Measurements from ENCODE around the gene SIK3.

DNA sequence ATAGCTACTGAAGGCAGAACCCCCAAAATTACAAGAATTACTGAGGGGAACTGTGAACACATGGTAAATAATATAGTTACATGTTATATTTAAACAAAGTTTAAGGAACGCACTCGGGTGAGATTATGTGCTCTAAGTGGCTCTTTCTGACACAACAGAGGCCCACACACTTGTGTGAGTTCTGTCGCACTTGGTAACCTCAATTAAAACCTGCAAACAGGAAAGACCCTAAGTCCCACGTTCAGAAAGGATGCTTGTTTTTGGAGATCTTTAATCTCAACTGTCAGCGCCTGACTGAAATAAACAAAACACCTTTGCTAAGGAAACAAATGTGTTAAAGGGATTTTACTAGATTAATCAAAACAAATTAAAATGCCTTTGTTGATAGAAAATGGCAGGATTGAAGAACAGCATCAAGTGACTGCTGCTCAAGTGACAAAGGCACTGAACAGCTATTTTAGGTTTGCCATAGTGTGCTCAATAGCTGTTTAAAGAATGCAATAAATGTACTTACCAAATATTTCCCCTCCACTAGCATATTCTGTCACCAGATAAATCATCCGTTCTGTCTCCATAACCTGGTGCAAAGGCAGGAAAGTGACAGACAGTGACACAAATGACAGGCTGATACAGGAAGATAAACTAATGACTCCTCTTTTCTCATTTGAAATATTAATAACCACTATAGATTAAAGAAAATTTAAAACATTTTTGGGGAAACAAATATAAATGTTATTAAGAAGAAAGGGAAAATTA lies 144.5 kb downstream of the SIK3 start:
- TF ChIP-seq SIN3A (IDR thresholded peaks at IDR 0.05; ENCODE audit: borderline replicate concordance, insufficient read depth, low read length) (no peak), FOXP2 (optimal IDR thresholded peaks at IDR 0.05; ENCODE audit: borderline replicate concordance, extremely low read depth, extremely low read length, insufficient read depth) (no peak), POLR2AphosphoS5 (IDR thresholded peaks at IDR 0.05; ENCODE audit: low read depth, low read length) (no peak)
